ENCODE data around the gene HLCS. TPM values are rescaled to one million over a fixed set of nuclear protein-coding genes. Genes with fewer than 3 reads are reported as not detected.

Gene HLCS
- total RNA-seq, 2 donors from 2014 or later: 27.2 to 38.6 TPM

- DNase-seq: no peak
- Histone ChIP-seq H3K9me3 (no peaks in the 10 kb centered on the region), H3K4me3 (no peak overlapping the region), H3K27ac (no peak overlapping the region), H3K36me3 (replicated peaks in 1 of 2; ENCODE audit: insufficient read depth in 1 of 2, low read depth in 2 of 2) (no peaks in the 10 kb centered on the region), H3K4me1 (peaks cover 55% of the 10 kb centered on the region), H3K27me3 (peaks cover 0 to 86% of the 10 kb centered on the region in 2 donors)
- TF ChIP-seq, protein P1, sequence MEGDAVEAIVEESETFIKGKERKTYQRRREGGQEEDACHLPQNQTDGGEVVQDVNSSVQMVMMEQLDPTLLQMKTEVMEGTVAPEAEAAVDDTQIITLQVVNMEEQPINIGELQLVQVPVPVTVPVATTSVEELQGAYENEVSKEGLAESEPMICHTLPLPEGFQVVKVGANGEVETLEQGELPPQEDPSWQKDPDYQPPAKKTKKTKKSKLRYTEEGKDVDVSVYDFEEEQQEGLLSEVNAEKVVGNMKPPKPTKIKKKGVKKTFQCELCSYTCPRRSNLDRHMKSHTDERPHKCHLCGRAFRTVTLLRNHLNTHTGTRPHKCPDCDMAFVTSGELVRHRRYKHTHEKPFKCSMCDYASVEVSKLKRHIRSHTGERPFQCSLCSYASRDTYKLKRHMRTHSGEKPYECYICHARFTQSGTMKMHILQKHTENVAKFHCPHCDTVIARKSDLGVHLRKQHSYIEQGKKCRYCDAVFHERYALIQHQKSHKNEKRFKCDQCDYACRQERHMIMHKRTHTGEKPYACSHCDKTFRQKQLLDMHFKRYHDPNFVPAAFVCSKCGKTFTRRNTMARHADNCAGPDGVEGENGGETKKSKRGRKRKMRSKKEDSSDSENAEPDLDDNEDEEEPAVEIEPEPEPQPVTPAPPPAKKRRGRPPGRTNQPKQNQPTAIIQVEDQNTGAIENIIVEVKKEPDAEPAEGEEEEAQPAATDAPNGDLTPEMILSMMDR (IDR thresholded peaks at IDR 0.05): no peak
- no peak for TF ChIP-seq POLR2A (IDR thresholded peaks at IDR 0.05)
- WGBS, 2 donors: 46 to 47% methylated on average over 3 of the region's 3 CpGs
- no peak for ATAC-seq
- intact Hi-C loops (cut with DNase I): no loop called here
These were observed 263.3 kb downstream of the HLCS start for GRCh38 chr21:36703123-36703522.

GRCh38 chr21:36702622-36702968, 263.9 kb downstream of the HLCS start:
- H3K4me3 ChIP-seq: no peak overlapping the region
- no peak overlapping the region for H3K27ac ChIP-seq
- peaks cover 0 to 86% of the 10 kb centered on the region in 2 donors for H3K27me3 ChIP-seq
- ATAC-seq: no peak
- peaks cover 55% of the 10 kb centered on the region for H3K4me1 ChIP-seq
- H3K36me3 ChIP-seq (replicated peaks in 1 of 2; ENCODE audit: insufficient read depth in 1 of 2, low read depth in 2 of 2): no peaks in the 10 kb centered on the region
- no peak for DNase-seq
- 41 to 46% methylated on average over 5 to 6 of the region's 6 CpGs for WGBS, 2 donors
- H3K9me3 ChIP-seq: no peaks in the 10 kb centered on the region
- TF ChIP-seq, protein P1 (IDR thresholded peaks at IDR 0.05): no peak
- no peak for TF ChIP-seq POLR2A (IDR thresholded peaks at IDR 0.05)
- intact Hi-C loops (cut with DNase I): no loop called here

- TF ChIP-seq, protein P1 (IDR thresholded peaks at IDR 0.05): no peak
- no peak for TF ChIP-seq POLR2A (IDR thresholded peaks at IDR 0.05)
- no peaks in the 10 kb centered on the region for H3K36me3 ChIP-seq (replicated peaks in 1 of 2; ENCODE audit: insufficient read depth in 1 of 2, low read depth in 2 of 2)
- intact Hi-C loops (cut with DNase I): no loop called here
- DNase-seq: no peak
- peaks cover 0 to 86% of the 10 kb centered on the region in 2 donors for H3K27me3 ChIP-seq
- H3K4me3 ChIP-seq: no peak overlapping the region
- no peak for ATAC-seq
- H3K4me1 ChIP-seq: peaks cover 60% of the 10 kb centered on the region
- no peak overlapping the region for H3K27ac ChIP-seq
- H3K9me3 ChIP-seq: no peaks in the 10 kb centered on the region
- 22 to 23% methylated on average over 19 to 26 of the region's 26 CpGs for WGBS, 2 donors
These were observed 264.5 kb downstream of the HLCS start for GRCh38 chr21:36701756-36702621.

DNA sequence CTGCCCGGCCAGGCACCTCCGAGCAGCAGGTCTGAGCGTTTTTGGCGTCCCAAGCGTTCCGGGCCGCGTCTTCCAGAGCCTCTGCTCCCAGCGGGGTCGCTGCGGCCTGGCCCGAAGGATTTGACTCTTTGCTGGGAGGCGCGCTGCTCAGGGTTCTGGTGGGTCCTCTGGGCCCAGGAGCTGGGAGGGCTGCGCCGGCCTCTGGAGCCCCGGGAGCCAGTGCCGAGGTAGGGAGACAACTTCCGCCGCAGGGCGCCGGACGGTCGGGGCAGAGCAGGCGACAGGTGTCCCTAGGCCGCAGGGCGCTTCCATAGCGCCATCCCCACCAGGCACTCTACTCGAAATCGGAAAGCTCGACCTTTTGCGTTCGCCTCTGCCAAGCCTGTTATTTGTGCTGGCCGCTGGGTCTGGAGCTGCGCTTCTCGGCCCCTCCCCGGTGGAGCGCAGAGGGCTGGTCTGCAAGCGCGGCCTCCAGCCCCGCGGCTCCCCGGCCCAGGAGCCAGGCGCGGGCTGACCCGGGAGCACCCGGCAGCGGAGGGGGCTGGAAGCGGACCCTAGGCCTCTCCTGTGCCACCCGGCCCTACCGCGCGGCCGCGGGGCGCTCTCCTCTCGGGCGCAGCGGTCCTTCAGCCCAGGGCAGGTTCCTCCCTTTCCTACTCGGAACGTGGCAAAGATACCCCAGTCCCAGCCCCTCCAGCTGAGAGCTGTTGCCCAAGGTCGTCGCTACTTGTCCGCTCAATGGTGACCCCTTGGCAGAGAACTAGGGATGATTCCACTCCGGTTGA, 265.3 kb downstream of the HLCS start:
- WGBS, 2 donors: 7 to 11% methylated on average over 5 to 59 of the region's 65 CpGs
- no peak overlapping the region for H3K4me3 ChIP-seq
- no peak overlapping the region for H3K27ac ChIP-seq
- peaks cover 61% of the 10 kb centered on the region for H3K4me1 ChIP-seq
- no peaks in the 10 kb centered on the region for H3K9me3 ChIP-seq
- ATAC-seq (no peak), DNase-seq (no peak)
- intact Hi-C loops (cut with DNase I): no loop called here
- peaks cover 0 to 85% of the 10 kb centered on the region in 2 donors for H3K27me3 ChIP-seq
- TF ChIP-seq, protein P1 (IDR thresholded peaks at IDR 0.05): no peak
- no peak for TF ChIP-seq POLR2A (IDR thresholded peaks at IDR 0.05)
- no peaks in the 10 kb centered on the region for H3K36me3 ChIP-seq (replicated peaks in 1 of 2; ENCODE audit: insufficient read depth in 1 of 2, low read depth in 2 of 2)

Small RNAs within 50 kb of the gene (small RNA-seq; reads per million reads assigned to genes)
- not detected for gene RF00019
- 9.3 reads per million, percentile 91 among the genes with 10 or more reads in this experiment for gene RNA5SP491

Other genes starting within 250 kb of the HLCS start
- gene RIPPLY3, start 40.0 kb upstream of the HLCS start, total RNA-seq: not detected
- 1 to 10 TPM; 4.3 to 7.5 TPM for gene PIGP, start 106.4 kb upstream of the HLCS start, total RNA-seq
- 100 to 1,000 TPM in 1 of 2 donors, 10 to 100 TPM in 1; 99.9 to 246 TPM for gene TTC3, start 106.6 kb upstream of the HLCS start, total RNA-seq

Data from body of pancreas (tissue), 4 donors.